Stimulated activated CD4-positive, alpha-beta T cell treated with anti-CD3 and anti-CD28 coated beads, Interleukin-1b, Interleukin-23, amount 100 ng/mL, for 24 hours (primary cell): Measurements from ENCODE around the gene SPTLC3.
A peak's percentile ranks its signal among the peaks of the same experiment; 100 is the strongest.

Experiments
- DNase-seq, 4 experiments: peaks; one replicate each; pipeline ENCODE4 v3.0.0-alpha.2; 2020; ENCODE audit warnings: low read depth in 4 of 4, low spot score in 1 of 4

Gene SPTLC3

DNA sequence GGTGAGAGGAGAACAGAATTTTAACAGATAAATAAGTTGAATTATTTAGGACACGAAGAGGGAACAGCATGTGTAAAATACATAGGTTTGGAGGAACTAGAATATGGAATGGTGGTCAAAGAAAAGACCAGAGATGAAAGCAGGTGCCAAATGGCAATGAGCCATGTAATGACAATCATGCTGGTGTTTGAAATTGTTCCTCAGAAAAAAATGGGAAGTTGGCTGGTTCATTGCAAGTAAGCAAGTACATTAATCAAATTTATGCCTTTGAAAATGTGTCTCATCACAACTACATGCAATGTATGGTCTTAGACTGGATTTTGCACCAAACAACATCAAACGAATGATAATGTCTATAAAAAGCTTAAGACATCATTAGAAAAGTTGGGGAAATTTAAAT lies 83.3 kb downstream of the SPTLC3 start:
- DNase-seq = no peak

GRCh38 chr20:13094976-13095375 lies 86.2 kb downstream of the SPTLC3 start:
- no peak for DNase-seq

DNA sequence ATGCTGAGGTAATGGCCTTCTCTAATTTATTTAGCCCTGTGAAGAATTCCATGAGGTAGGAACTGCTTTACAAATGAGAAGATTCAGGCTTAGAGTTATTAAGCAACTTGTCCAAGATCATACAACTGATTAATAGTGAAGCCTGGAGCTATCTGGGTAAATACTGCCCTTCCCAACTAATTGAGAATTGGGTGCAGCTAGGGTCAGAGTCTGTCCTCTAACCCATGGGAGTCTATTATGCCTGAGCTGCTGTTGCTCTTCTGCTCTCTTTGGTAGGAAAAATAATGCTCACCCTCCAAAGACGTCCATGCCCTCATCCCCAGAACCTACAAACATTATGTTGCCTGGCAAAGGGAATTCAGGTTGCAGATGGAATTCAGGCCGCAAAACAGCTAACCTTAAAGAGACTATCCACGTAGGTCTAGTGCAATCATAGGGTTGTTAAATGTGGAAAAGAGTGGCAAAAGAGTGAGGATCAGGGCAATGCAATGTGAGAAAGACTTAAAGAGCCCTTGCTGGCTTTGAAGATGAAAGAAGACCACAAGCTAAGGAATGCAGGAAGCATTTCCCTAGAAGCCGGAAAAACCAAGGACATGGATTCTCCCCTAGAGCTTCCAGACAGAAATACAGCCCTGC lies 90.1 kb downstream of the SPTLC3 start:
- no peak for DNase-seq

- DNase-seq = no peak
Observed at GRCh38 chr20:13099676-13100075, 90.9 kb downstream of the SPTLC3 start.

DNA sequence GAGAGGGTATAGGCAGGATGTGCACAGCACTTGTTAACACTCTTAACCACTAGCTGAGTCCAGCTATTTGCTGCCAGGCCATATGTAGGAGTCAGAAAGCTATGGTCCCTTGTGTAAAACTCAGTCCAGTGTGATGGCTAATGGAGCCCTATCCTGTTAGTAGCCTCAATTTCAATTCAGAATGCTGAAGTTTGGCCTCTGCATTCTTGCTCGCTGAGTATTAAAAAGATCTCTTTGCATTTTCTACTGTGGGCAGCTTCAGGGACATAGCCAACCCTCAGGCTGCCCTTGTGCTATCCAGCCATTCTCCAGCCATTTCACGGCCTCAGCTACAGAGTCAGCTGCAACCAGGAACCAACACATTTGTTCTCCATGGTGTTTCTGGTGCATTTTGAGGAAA lies 92.5 kb downstream of the SPTLC3 start:
- DNase-seq = no peak

GRCh38 chr20:13101706-13102105 lies 92.9 kb downstream of the SPTLC3 start:
- DNase-seq = no peak

DNA sequence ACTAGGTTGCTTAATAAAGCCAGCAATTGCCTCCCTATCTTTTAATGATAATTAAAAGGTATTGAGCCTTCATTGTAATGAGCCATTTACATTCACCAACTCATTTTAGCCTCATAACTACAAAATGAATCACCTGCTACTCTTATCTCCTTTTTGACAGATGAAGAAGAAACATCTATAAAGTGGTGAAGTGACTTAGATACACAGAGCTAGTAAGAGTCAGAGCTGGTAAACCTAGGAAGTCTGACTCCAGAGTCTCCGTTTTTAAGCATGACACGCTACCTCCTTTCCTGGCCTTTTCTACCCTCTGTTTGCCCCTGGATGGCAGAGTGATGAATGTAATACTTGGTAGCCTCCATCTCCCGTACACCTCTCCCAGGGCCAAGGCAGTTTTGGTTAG lies 93.5 kb downstream of the SPTLC3 start:
- DNase-seq = no peak

- no peak for DNase-seq
Observed at GRCh38 chr20:13102694-13103093, 93.9 kb downstream of the SPTLC3 start.

- no peak for DNase-seq
Observed at GRCh38 chr20:13105039-13105438, 96.3 kb downstream of the SPTLC3 start.

GRCh38 chr20:13105864-13106457 lies 97.2 kb downstream of the SPTLC3 start:
- no peak for DNase-seq

GRCh38 chr20:13109658-13110057 lies 100.9 kb downstream of the SPTLC3 start:
- DNase-seq = no peak

GRCh38 chr20:13110796-13111195 lies 102.0 kb downstream of the SPTLC3 start:
- no peak for DNase-seq

DNA sequence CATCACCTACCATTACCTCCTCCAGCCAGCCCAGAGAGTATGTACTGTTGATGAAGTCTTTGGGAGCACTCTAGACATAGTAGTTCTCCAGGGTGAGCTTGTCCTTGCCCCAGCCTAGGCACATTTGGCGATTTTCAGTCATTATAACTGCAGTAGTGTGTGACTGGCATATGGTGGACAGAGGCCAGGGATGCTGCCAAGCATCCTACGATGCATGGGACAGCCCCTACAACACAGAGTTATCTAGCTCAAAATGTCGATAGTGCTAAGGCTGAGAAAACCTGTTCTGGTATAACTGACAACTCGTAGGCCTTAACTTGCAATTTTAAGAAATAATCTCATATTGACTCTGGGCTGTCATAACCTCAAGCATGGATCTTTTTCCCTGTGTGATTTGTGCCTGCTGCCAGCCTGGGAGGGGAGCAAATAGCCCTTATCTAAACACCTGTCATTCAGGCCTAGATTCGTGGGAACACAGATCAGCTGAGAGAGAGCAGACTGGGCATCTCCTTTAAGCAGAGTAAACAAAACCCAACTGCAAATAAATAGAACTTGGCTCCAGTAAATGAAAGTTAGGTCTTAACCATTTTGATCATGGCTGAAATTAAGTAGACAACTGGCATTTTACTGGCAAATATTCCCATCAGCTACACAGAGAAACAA lies 102.6 kb downstream of the SPTLC3 start:
- DNase-seq = no peak

DNA sequence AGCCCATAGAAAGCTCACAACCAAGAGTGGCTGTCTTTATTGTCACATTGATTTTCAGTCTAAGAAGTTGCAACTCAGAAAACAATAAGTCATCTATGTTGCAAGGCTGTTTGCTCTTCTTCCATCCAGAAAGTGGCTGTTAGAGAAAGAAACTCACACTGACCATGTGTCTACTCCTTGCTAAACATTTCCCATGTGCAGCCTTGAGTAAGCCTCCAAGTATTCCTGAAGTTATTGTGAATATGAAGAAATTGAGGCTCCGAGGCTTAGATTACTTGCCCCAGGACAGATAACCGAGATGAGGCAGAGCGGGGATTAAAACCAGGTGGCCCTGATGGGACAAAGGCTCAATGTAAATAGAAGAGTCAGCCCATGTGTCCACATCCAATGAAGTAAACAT lies 105.0 kb downstream of the SPTLC3 start:
- no peak for DNase-seq

DNA sequence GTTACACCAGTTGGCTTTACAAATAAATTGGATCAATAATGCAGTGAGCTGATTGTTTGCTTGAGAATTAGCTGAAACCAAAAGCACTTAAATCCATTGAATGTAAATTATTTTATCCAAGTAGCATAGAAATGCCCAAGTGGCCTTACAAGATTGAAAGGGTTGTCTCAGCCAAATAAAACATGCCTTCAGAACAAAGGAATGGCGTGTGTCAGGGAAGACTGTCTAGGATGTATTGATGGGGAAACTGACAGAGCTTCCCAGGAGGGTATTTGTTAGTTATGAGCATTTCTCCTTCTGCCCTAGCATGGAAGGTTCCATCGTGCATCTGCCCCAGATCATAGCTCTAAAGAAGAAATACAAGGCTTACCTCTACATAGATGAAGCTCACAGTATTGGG lies 108.4 kb downstream of the SPTLC3 start:
- no peak for DNase-seq

- no peak for DNase-seq
Observed at GRCh38 chr20:13118676-13119075, 109.9 kb downstream of the SPTLC3 start.

- peak in 2 of 4 experiments; percentile 2 to 6 for DNase-seq
Observed at GRCh38 chr20:13119583-13119982, 110.8 kb downstream of the SPTLC3 start.

DNA sequence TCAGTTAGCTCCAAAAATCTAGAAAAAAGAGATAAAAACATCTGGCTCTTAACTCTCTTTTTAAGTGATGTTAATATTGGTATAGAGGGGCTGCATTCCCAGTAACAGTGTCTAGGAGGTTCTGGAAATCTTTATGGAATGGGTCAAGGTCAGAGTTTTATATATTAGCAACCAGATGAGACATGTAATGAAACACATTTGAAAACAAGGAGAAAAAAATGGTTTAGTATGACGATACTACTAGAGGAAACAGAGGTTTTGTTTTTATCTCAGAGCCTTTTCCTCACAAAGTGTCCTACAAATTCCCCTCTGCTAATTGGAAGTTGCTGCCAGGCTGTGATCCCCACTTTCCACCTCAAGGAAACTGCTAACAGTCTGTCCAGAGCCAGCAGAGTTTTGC lies 111.7 kb downstream of the SPTLC3 start:
- DNase-seq = no peak

DNA sequence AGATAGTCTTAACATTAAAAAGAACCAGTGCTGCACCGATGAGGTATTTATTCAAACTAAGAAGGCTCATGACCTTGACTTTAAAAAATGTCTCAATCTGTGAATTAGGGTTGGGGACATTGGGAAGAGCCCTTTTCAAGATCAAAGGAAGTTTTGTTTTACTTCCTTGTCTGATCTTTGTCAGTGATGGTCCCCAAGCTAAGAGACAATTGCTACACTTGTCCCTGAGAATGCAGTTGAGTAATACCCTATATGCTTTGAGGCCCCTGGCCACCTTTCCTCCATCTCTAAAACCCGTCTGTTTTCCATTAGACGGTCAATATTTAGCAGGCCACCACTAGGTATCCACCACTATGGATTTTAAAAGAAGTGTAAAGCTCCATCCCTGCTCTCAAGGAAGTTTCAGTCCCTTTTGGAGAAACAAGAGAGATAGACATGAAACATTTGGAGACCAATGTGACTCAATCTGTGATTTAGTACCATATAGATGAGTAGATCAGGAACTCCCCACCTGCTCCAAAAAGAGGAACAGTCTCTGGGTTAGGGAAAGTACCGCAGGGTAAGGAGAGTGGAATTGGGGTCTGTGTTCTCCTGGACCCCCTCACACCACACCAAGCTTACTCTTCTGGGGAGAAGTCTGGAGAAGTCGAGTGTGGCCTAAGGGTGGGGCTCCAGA lies 113.2 kb downstream of the SPTLC3 start:
- no peak for DNase-seq

GRCh38 chr20:13125486-13125885 lies 116.7 kb downstream of the SPTLC3 start:
- DNase-seq = no peak

DNA sequence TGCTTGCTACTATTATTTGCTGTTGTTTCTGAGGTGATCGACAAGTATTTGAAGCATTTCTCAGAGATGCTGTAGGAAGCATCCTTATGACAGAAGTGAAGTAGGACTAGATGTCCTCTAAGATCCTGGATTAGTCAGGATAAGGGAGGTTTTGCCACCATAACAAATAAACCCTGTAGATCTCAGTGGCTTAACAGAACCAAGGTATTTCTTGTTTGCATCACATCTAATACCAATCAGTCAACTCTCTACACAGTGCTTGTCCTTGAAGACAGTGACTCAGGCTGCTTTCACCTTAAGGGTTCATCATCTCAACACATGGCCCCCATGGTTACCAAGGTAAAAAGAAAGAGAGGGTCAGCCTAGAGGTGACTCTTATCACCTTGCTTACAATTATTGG lies 119.4 kb downstream of the SPTLC3 start:
- DNase-seq = no peak

DNA sequence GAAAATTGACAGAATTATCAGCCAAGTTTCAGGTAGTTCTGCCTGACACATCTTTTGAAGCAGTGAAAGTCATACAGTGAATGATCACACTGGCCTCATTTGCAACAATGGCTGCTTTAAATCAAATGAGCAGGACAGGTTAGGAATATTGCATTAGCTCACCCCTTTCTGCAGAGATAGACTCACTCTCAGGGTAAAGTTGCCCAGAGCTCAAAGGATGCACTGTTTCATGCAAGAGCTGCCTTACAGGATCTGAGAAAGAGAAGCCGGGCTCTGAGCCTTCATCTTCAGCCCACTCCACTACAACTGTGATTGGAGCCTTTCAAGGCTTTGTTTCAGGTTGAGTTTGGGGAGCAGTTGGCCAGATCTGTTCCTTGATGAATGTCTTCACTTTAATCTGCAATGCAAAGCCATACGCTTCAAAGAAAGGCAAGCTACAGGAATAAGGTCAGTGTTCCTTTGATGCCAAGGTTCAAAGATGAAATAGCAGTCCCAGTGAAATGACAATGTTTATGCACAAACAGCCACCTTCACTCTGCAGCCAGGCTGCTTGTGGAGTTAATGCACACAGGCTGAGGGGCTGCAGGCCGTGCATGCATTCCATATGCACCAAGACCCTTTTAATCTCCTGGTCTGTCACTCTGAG lies 121.4 kb downstream of the SPTLC3 start:
- no peak for DNase-seq
